Measurements from ENCODE around the gene HID1.
"Not testable (repeated sequence)": the region's sequence is repeated elsewhere in the genome, so short reads cannot be mapped to it uniquely, and the experiment has no call there.

Gene HID1

DNA sequence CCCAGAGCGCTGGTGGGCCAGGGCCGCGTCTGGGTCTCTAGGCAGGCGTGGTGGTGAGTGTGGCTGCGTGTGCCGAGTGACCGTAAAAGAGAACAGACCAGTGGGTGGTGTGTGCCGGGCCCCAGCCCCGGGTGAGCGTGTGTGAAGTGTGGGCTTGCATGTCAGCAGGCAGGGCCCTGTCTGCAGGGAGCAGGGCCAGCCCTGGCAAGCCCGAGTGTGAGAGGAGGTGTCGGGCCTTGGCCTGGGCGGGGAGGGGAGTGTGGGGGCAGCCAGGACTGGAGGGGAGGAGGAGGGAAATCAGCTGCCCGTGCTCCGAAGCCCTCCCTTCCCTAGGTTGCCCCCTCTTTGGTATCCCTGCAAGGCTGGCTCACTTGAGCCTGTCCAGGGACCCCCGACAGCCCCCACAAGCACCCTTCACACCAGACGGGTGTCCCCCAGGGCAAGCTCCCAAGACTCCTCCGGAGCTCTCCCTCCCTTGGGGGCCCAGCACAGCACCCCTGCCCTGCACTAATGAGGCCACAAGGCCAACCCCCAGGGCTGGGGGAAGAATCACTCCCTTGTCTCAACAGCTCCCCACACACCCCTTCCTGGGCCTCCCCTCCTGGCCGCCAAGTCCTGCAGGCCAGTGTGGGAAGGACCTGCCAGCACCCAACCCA, 51.4 kb downstream of the HID1 start:
- FAIRE-seq = no peak

GRCh38 chr17:74920642-74921025, 51.9 kb downstream of the HID1 start:
- no peak for FAIRE-seq

- FAIRE-seq = no peak
Observed at GRCh38 chr17:74920306-74920620, 52.3 kb downstream of the HID1 start.

GRCh38 chr17:74919440-74920305, 52.9 kb downstream of the HID1 start:
- no peak for FAIRE-seq

DNA sequence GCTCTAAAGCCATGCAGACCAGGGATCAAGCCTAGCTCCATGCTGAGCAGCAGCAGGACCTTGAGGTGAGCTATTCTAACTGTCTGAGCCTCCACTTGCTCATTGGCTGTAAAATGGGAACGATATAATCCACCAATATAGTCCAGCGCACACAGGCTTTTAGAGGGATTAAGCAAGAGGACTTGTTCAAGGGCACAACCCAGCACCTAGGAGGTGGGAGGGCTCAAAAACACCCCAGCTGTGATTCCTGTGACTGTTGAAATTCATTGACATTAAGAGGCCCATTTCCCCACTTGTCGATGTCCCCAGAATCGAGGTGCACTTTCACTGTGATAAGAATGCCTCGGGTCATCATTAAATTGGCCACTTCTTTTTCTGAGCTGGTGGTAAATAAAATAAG, 53.7 kb downstream of the HID1 start:
- no peak for FAIRE-seq

GRCh38 chr17:74917430-74917829, 55.1 kb downstream of the HID1 start:
- FAIRE-seq = no peak

GRCh38 chr17:74916851-74917199, 55.7 kb downstream of the HID1 start:
- no peak for FAIRE-seq

DNA sequence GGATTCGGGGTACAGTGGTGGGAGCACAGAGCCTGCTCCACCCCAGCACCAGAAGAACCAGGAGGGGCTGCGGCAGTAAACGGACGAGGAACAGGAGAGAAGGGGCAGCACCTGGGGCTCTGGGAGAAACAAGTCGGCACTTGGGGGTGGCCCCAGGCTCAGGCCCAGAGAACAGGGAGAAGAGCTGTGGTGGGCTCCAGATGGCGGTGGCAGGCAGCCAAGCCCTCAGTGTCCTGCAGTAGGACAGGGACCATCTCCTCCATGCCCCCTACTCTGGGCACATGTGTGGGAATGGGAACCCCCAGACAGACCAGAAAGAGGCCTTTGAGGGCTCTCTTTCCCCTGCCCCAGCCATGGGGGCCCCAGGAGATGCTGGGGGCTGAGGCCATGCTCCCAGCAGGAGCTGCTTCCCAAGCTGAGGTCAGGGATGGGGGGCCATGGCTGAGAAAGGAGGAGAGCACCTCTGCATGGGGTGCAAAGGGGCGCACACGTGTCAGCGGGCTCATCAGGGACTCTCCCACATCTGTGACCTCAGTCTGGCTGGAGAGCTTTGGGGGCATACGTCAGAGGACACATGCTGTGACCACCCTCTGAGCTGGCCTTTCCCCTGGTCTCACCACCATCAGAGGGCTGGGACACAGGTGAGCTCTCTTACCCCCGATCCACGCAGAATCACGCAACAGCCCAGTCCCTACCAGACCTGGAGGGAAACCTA, 56.3 kb downstream of the HID1 start:
- FAIRE-seq = no peak

GRCh38 chr17:74911423-74911822, 61.1 kb downstream of the HID1 start:
- FAIRE-seq = not testable (repeated sequence)

DNA sequence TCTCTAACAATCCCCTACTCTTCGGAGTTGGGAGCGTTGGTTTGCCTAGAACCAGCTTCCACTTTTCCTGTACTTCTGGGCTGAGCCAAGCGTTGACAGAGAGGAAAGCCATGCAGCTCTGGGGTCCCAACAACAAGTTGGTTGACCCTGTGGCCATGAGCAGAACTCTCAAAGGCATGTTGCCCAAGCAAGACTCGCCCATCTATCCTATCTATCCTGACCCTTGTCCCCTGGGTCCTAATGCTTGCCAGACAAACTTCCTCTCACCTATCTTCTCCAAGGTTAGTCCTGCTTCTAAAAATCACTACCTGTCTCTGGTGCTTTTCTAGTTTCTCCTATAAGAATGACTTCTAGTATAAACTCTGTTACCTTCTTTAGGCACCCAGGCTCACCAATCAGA, 63.5 kb downstream of the HID1 start:
- FAIRE-seq = not testable (repeated sequence)

GRCh38 chr17:74907012-74907411, 65.5 kb downstream of the HID1 start:
- FAIRE-seq = no peak

GRCh38 chr17:74906214-74906793, 66.3 kb downstream of the HID1 start:
- FAIRE-seq = not testable (repeated sequence)

GRCh38 chr17:74904687-74905409, 67.7 kb downstream of the HID1 start:
- FAIRE-seq = no peak

GRCh38 chr17:74903671-74904070, 68.9 kb downstream of the HID1 start:
- no peak for FAIRE-seq

DNA sequence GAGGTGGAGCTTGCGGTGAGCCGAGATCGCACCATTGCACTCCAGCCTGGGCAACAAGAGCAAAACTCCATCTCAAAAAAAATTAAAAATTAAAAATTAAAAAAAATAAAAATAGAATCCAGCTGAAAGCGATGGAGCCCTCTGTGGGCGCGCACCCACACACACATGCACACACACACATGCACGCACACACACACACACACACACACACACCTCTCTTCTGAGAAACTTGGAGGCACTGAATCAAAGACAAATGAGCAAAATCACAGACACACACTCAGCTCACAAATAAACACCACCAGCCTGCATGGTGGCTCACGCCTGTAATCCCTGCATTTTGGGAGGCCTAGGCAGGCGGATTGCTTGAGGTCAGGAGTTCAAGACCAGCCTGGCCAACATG, 69.5 kb downstream of the HID1 start:
- no peak for FAIRE-seq

DNA sequence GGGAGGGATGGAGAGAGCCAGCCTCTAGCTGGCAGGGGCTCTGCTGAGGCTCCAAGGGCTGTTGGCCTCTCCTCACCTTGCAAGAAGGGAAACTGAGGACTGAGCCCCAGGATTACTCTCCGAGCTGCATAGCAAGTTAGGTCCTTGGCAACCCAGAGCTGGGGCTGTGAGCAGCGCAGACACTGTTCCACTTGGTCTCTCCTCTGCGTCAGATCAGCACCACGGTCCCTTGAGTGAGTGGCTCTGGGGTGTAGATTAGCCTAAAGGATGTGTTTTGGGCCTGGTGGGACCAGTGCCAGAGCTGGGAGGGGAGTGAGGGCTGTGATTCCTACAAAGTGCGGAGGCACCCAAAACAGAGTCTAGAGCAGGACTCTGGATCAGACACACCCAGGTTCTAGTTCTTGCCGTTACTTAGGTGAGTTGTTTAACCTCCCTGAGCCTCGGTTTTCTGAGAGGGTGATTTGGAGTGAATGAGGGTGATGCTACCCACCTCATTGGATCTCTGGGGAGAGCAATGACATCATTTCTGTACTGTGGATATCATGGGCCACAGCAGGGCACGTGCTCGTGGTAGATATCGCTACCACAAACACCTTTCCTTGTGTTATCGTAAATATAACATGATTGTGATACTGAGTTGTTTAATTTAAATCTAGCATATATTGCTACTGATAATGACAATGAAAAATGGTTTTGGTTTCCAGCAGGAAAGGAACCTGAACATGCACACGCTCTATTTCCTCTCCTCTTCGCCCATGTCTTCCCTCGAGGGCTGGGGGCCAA, 71.0 kb downstream of the HID1 start:
- no peak for FAIRE-seq
